ENCODE results near the gene RXRA. TPM values are rescaled to one million over a fixed set of nuclear protein-coding genes. Genes with fewer than 3 reads are reported as not detected.

The RXRA gene
- total and polyA plus RNA-seq, 2 of the 13 experiments (the other 11 are each of a cell fraction or from before 2014, with no cell fraction given), result 18.9 to 29.2 TPM

DNA sequence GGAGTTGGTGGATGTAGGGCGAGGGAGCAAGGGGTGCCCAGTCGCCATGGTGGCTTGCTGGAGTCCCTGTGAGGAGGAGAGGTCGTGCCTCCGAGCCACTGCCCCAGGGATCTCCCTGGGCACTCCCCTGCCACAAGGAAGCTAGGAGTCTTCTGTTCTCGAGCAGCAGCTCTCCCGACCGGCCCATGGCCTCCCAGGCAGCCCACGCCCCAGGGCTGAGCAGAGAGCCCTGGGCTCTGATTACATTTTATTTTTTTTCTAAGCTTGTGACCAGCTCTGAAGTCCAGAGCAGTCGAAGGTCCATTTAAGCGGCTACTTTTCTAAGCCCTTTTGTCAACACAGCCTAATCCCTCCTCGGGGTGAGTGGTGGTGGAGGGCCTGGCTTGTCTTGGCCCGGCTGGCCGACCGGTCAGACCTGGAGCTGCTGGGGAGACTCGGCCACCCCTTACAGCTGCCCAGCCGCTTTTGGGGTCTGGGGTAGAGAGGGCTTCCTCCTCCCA lies 2.1 kb downstream of the RXRA start (continued):
- TF ChIP-seq ZNF678 (CRISPR knock-in tag; IDR thresholded peaks at IDR 0.05), result no peak
- TF ChIP-seq ZNF616 (CRISPR knock-in tag; IDR thresholded peaks at IDR 0.05; ENCODE audit: low read depth), result no peak
- TF ChIP-seq, protein P1, sequence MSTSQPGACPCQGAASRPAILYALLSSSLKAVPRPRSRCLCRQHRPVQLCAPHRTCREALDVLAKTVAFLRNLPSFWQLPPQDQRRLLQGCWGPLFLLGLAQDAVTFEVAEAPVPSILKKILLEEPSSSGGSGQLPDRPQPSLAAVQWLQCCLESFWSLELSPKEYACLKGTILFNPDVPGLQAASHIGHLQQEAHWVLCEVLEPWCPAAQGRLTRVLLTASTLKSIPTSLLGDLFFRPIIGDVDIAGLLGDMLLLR (CRISPR knock-in tag; IDR thresholded peaks at IDR 0.05), result no peak
- TF ChIP-seq KLF16 (CRISPR knock-in tag; IDR thresholded peaks at IDR 0.05), result no peak
- no peak for TF ChIP-seq ZSCAN29 (CRISPR knock-in tag; conservative IDR thresholded peaks at IDR 0.05)
- TF ChIP-seq, protein P2, sequence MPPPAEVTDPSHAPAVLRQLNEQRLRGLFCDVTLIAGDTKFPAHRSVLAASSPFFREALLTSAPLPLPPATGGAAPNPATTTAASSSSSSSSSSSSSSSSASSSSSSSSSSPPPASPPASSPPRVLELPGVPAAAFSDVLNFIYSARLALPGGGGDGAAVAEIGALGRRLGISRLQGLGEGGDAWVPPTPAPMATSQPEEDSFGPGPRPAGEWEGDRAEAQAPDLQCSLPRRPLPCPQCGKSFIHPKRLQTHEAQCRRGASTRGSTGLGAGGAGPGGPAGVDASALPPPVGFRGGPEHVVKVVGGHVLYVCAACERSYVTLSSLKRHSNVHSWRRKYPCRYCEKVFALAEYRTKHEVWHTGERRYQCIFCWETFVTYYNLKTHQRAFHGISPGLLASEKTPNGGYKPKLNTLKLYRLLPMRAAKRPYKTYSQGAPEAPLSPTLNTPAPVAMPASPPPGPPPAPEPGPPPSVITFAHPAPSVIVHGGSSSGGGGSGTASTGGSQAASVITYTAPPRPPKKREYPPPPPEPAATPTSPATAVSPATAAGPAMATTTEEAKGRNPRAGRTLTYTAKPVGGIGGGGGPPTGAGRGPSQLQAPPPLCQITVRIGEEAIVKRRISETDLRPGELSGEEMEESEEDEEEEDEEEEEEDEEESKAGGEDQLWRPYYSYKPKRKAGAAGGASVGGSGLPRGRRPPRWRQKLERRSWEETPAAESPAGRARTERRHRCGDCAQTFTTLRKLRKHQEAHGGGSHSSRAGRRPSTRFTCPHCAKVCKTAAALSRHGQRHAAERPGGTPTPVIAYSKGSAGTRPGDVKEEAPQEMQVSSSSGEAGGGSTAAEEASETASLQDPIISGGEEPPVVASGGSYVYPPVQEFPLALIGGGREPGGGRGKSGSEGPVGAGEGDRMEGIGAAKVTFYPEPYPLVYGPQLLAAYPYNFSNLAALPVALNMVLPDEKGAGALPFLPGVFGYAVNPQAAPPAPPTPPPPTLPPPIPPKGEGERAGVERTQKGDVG (CRISPR knock-in tag; IDR thresholded peaks at IDR 0.05; ENCODE audit: borderline replicate concordance), result no peak
- TF ChIP-seq POLR2A (IDR thresholded peaks at IDR 0.05; ENCODE audit: insufficient read depth in 1 of 2, low read depth in 2 of 2, low read length in 2 of 2), result peak in 1 of 2 experiments; percentile 87; a peak in 2 of 4 replicates
- TF ChIP-seq, protein P3, sequence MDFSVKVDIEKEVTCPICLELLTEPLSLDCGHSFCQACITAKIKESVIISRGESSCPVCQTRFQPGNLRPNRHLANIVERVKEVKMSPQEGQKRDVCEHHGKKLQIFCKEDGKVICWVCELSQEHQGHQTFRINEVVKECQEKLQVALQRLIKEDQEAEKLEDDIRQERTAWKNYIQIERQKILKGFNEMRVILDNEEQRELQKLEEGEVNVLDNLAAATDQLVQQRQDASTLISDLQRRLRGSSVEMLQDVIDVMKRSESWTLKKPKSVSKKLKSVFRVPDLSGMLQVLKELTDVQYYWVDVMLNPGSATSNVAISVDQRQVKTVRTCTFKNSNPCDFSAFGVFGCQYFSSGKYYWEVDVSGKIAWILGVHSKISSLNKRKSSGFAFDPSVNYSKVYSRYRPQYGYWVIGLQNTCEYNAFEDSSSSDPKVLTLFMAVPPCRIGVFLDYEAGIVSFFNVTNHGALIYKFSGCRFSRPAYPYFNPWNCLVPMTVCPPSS (IDR thresholded peaks at IDR 0.05), result no peak
- no peak for TF ChIP-seq ZNF10 (CRISPR knock-in tag; IDR thresholded peaks at IDR 0.05; ENCODE audit: borderline replicate concordance, low read depth)
- TF ChIP-seq ISX (CRISPR knock-in tag; conservative IDR thresholded peaks at IDR 0.05), result no peak
- no peak for TF ChIP-seq ZNF629 (CRISPR knock-in tag; conservative IDR thresholded peaks at IDR 0.05)
- TF ChIP-seq, protein P4, sequence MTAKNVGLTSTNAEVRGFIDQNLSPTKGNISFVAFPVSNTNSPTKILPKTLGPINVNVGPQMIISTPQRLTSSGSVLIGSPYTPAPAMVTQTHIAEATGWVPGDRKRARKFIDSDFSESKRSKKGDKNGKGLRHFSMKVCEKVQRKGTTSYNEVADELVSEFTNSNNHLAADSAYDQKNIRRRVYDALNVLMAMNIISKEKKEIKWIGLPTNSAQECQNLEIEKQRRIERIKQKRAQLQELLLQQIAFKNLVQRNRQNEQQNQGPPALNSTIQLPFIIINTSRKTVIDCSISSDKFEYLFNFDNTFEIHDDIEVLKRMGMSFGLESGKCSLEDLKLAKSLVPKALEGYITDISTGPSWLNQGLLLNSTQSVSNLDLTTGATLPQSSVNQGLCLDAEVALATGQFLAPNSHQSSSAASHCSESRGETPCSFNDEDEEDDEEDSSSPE (CRISPR knock-in tag; IDR thresholded peaks at IDR 0.05), result peak; percentile 29; the same call in 1 of the 2 replicates
- TF ChIP-seq, protein P5, sequence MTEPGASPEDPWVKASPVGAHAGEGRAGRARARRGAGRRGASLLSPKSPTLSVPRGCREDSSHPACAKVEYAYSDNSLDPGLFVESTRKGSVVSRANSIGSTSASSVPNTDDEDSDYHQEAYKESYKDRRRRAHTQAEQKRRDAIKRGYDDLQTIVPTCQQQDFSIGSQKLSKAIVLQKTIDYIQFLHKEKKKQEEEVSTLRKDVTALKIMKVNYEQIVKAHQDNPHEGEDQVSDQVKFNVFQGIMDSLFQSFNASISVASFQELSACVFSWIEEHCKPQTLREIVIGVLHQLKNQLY (CRISPR knock-in tag; IDR thresholded peaks at IDR 0.05), result 0 out of 2 replicates have a peak, but pooled peaks have one; percentile 10
- TF ChIP-seq ZNF607 (CRISPR knock-in tag; IDR thresholded peaks at IDR 0.05; ENCODE audit: borderline replicate concordance), result no peak
- TF ChIP-seq, protein P6, sequence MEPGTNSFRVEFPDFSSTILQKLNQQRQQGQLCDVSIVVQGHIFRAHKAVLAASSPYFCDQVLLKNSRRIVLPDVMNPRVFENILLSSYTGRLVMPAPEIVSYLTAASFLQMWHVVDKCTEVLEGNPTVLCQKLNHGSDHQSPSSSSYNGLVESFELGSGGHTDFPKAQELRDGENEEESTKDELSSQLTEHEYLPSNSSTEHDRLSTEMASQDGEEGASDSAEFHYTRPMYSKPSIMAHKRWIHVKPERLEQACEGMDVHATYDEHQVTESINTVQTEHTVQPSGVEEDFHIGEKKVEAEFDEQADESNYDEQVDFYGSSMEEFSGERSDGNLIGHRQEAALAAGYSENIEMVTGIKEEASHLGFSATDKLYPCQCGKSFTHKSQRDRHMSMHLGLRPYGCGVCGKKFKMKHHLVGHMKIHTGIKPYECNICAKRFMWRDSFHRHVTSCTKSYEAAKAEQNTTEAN (CRISPR knock-in tag; conservative IDR thresholded peaks at IDR 0.05), result no peak
- TF ChIP-seq, protein P7, sequence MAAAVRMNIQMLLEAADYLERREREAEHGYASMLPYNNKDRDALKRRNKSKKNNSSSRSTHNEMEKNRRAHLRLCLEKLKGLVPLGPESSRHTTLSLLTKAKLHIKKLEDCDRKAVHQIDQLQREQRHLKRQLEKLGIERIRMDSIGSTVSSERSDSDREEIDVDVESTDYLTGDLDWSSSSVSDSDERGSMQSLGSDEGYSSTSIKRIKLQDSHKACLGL (CRISPR knock-in tag; IDR thresholded peaks at IDR 0.05), result peak; percentile 29
- TF ChIP-seq, protein P8, sequence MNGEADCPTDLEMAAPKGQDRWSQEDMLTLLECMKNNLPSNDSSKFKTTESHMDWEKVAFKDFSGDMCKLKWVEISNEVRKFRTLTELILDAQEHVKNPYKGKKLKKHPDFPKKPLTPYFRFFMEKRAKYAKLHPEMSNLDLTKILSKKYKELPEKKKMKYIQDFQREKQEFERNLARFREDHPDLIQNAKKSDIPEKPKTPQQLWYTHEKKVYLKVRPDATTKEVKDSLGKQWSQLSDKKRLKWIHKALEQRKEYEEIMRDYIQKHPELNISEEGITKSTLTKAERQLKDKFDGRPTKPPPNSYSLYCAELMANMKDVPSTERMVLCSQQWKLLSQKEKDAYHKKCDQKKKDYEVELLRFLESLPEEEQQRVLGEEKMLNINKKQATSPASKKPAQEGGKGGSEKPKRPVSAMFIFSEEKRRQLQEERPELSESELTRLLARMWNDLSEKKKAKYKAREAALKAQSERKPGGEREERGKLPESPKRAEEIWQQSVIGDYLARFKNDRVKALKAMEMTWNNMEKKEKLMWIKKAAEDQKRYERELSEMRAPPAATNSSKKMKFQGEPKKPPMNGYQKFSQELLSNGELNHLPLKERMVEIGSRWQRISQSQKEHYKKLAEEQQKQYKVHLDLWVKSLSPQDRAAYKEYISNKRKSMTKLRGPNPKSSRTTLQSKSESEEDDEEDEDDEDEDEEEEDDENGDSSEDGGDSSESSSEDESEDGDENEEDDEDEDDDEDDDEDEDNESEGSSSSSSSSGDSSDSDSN (CRISPR knock-in tag; IDR thresholded peaks at IDR 0.05), result no peak
